HG02885 (cell line): ENCODE measurements around the gene GIMAP8.
A peak's percentile ranks its signal among the peaks of the same experiment; 100 is the strongest.
"Not testable (repeated sequence)": the region's sequence is repeated elsewhere in the genome, so short reads cannot be mapped to it uniquely, and the experiment has no call there.

ENCODE experiments used
- ATAC-seq: cut with Tn5 transposase; IDR thresholded peaks from one replicate; pipeline ENCODE4 v1.9.1; 2021; ENCODE audit warnings: mild to moderate bottlenecking; ENCODE audit not compliant: unreplicated experiment, poor library complexity

Gene GIMAP8

GRCh38 chr7:150434240-150434639 lies 16.2 kb upstream of the GIMAP8 start:
- ATAC-seq = no peak

GRCh38 chr7:150435047-150435389 lies 15.4 kb upstream of the GIMAP8 start:
- no peak for ATAC-seq

GRCh38 chr7:150435390-150436073 lies 14.9 kb upstream of the GIMAP8 start:
- peak; percentile 94 for ATAC-seq

GRCh38 chr7:150439967-150440366 lies 10.5 kb upstream of the GIMAP8 start:
- no peak for ATAC-seq

- no peak for ATAC-seq
These were observed 8.9 kb upstream of the GIMAP8 start for GRCh38 chr7:150441524-150441923.

GRCh38 chr7:150442811-150443210 lies 7.6 kb upstream of the GIMAP8 start:
- ATAC-seq = no peak

GRCh38 chr7:150443793-150444540 lies 6.5 kb upstream of the GIMAP8 start:
- no peak for ATAC-seq

- ATAC-seq = no peak
These were observed 5.6 kb upstream of the GIMAP8 start for GRCh38 chr7:150444674-150445365.

GRCh38 chr7:150446288-150446938 lies 4.0 kb upstream of the GIMAP8 start:
- ATAC-seq = no peak

GRCh38 chr7:150447966-150448788 lies 2.3 kb upstream of the GIMAP8 start:
- ATAC-seq = peak; percentile 8

GRCh38 chr7:150448789-150449147 lies 1.7 kb upstream of the GIMAP8 start:
- peak; percentile 75 for ATAC-seq

GRCh38 chr7:150449206-150449952 lies 1.1 kb upstream of the GIMAP8 start:
- peak; percentile 2 for ATAC-seq

GRCh38 chr7:150451097-150451793 lies 815 bp downstream of the GIMAP8 start:
- ATAC-seq = no peak

GRCh38 chr7:150451833-150452461 lies 1.5 kb downstream of the GIMAP8 start:
- ATAC-seq = no peak

GRCh38 chr7:150453181-150453580 lies 2.8 kb downstream of the GIMAP8 start:
- ATAC-seq = no peak

GRCh38 chr7:150453892-150454291 lies 3.5 kb downstream of the GIMAP8 start:
- ATAC-seq = no peak

- ATAC-seq = not testable (repeated sequence)
These were observed 6.6 kb downstream of the GIMAP8 start for GRCh38 chr7:150457064-150457463.

- no peak for ATAC-seq
These were observed 7.8 kb downstream of the GIMAP8 start for GRCh38 chr7:150458235-150458634.
